BJ (cell line): ENCODE results near the gene ZBTB40. TPM values are rescaled to one million over a fixed set of nuclear protein-coding genes. Genes with fewer than 3 reads are reported as not detected.

ENCODE experiments used
- CTCF ChIA-PET: fragments of 350-600 bp; formaldehyde crosslinking; extraction: SDS; loops from one replicate; lab custom pipeline; 2021; ENCODE audit warnings: antibody characterized with exemption, inconsistent platforms; lab: Yijun Ruan, JAX
- POLR2A ChIA-PET: fragments of 300-600 bp; sonication (Branson Sonifier 250); formaldehyde crosslinking; extraction: SDS; loops from one replicate; lab custom pipeline; 2021; ENCODE audit warnings: antibody characterized with exemption; lab: Charles Lee
- DNase-seq: peaks from one replicate; pipeline ENCODE4 v3.0.0-alpha.2; 2011; ENCODE audit warnings: low read depth
- H3K27me3 ChIP-seq: 2 replicates; pipeline ENCODE4 v1.6.0; 2011; ENCODE audit warnings: low read length; ENCODE audit not compliant: control insufficient read depth, insufficient read depth
- H3K36me3 ChIP-seq: 2 replicates; pipeline ENCODE4 v1.5.1; 2011; ENCODE audit warnings: low read length; ENCODE audit not compliant: control insufficient read depth, insufficient read depth
- H3K4me3 ChIP-seq: 2 replicates; pipeline ENCODE4 v1.5.1; 2011; ENCODE audit warnings: low read depth, mild to moderate bottlenecking, control low read depth, low read length
- CTCF ChIP-seq: IDR thresholded peaks from 2 replicates; pipeline ENCODE4 v1.5.1; 2011; ENCODE audit warnings: low read depth, mild to moderate bottlenecking, control low read depth, inconsistent platforms, low read length, moderate library complexity; ENCODE audit not compliant: insufficient read depth
- polyA plus RNA-seq: library from polyadenylated mRNA; depleted of rRNA; stranded (reverse); fragments of >200 nt; gene quantifications from 2 replicates; pipeline ENCODE4 v1.2.3, GENCODE V29; 2011

The ZBTB40 gene
- polyA plus RNA-seq, 1 experiment: 5.0 TPM

GRCh38 chr1:22498463-22498862, 46.8 kb downstream of the ZBTB40 start:
- CTCF ChIA-PET: interaction anchor here (1.9 to 2.8 kb wide), 2 partner anchors 10 to 11 kb away, joined by 6 to 9 read pairs; no protein-coding TSS in a partner anchor
- no peaks in the 10 kb centered on the region; the same call in 1 of the 2 replicates for H3K36me3 ChIP-seq
- H3K27me3 ChIP-seq: no peaks in the 10 kb centered on the region
- POLR2A ChIA-PET: no interaction called here
- no peak overlapping the region for H3K4me3 ChIP-seq
- no peak for DNase-seq
- no peak for TF ChIP-seq CTCF

GRCh38 chr1:22500058-22500457, 48.4 kb downstream of the ZBTB40 start:
- H3K36me3 ChIP-seq: no peaks in the 10 kb centered on the region; the same call in 1 of the 2 replicates
- no peak for TF ChIP-seq CTCF
- H3K4me3 ChIP-seq: no peak overlapping the region
- DNase-seq: no peak
- POLR2A ChIA-PET: no interaction called here
- CTCF ChIA-PET: interaction anchor here (1.9 to 2.8 kb wide), 2 partner anchors 9 to 13 kb away, joined by 6 to 9 read pairs; no protein-coding TSS in a partner anchor
- no peaks in the 10 kb centered on the region for H3K27me3 ChIP-seq

- Histone ChIP-seq H3K36me3 (no peaks in the 10 kb centered on the region; the same call in 1 of the 2 replicates), H3K4me3 (no peak overlapping the region), H3K27me3 (no peaks in the 10 kb centered on the region)
- TF ChIP-seq CTCF: no peak
- ChIA-PET POLR2A (no interaction called here), CTCF (interaction anchor here (1.9 to 2.8 kb wide), 2 partner anchors 8 to 13 kb away, joined by 6 to 9 read pairs; no protein-coding TSS in a partner anchor)
- peak; percentile 7 for DNase-seq
Observed at GRCh38 chr1:22500471-22500870, 48.8 kb downstream of the ZBTB40 start.

- H3K27me3 ChIP-seq: no peaks in the 10 kb centered on the region
- TF ChIP-seq CTCF: no peak
- CTCF ChIA-PET: interaction anchor here (1.1 kb wide), 1 partner anchor 41 kb away, joined by 3 read pairs; no protein-coding TSS in a partner anchor
- H3K4me3 ChIP-seq: no peak overlapping the region
- no peak for DNase-seq
- POLR2A ChIA-PET: no interaction called here
- no peaks in the 10 kb centered on the region; the same call in 1 of the 2 replicates for H3K36me3 ChIP-seq
Observed at GRCh38 chr1:22502202-22502601, 50.6 kb downstream of the ZBTB40 start.

GRCh38 chr1:22503721-22504410, 52.2 kb downstream of the ZBTB40 start:
- peak; percentile 48 for DNase-seq
- Histone ChIP-seq H3K27me3 (no peaks in the 10 kb centered on the region), H3K4me3 (no peak overlapping the region), H3K36me3 (peaks cover 5% of the 10 kb centered on the region)
- ChIA-PET POLR2A (interaction anchor here (0.6 kb wide), 1 partner anchor 1056 kb away, joined by 3 read pairs; the partner anchor contains the start of gene ID3), CTCF (interaction anchor here (1.1 to 2.4 kb wide), 2 partner anchors 14 to 50 kb away, joined by 5 to 7 read pairs; no protein-coding TSS in a partner anchor)
- no peak for TF ChIP-seq CTCF
